GM12878 (cell line): ENCODE measurements around the gene MSL1. TPM values are rescaled to one million over a fixed set of nuclear protein-coding genes. Genes with fewer than 3 reads are reported as not detected.
A peak's percentile ranks its signal among the peaks of the same experiment; 100 is the strongest.

Experiments used
- ATAC-seq: fragments of 200-7000 bp; cut with Tn5 transposase; 3 replicates; pipeline ENCODE4 v1.9.1; 2020; ENCODE audit warnings: mild to moderate bottlenecking, moderate library complexity
- BruUV-seq: library from RNA; stranded (reverse); fragments of 400-500 nt; replicated peaks from 2 replicates; lab custom pipeline; 2021; lab: Mats Ljungman, UMichigan
- CTCF ChIA-PET: fragments of 300-600 bp; sonication (Branson Sonifier 250); formaldehyde crosslinking; extraction: SDS; loops from one replicate; lab custom pipeline; 2021; ENCODE audit warnings: inconsistent platforms; lab: Yijun Ruan, JAX
- POLR2A ChIA-PET: fragments of 350-600 bp; formaldehyde crosslinking; extraction: SDS; loops from one replicate; lab custom pipeline; 2021; ENCODE audit warnings: inconsistent platforms; lab: Charles Lee
- RAD21 ChIA-PET: fragments of 300-600 bp; sonication (Branson Sonifier 250); formaldehyde crosslinking; loops from one replicate; lab custom pipeline; 2023; ENCODE audit warnings: antibody characterized with exemption; ENCODE audit not compliant: unreplicated experiment; lab: Charles Lee
- SMC1A ChIA-PET: fragments of 300-600 bp; sonication (Branson Sonifier 250); formaldehyde crosslinking; loops from one replicate; lab custom pipeline; 2023; ENCODE audit not compliant: unreplicated experiment, uncharacterized antibody; lab: Charles Lee
- DNase-seq: peaks from one replicate; pipeline ENCODE4 v3.0.0-alpha.2; 2011; ENCODE audit warnings: low read depth, low spot score
- FAIRE-seq: peaks from 3 replicates; lab custom pipeline; 2011; peaks lifted over from hg19 to GRCh38; lab: Jason Lieb, UNC
- H2AFZ ChIP-seq: 2 replicates; pipeline ENCODE4 v1.6.0; 2011; ENCODE audit warnings: low read depth, low read length, control low read depth; ENCODE audit not compliant: control insufficient read depth
- H3K27ac ChIP-seq: 2 replicates; pipeline ENCODE4 v1.5.1; 2011; ENCODE audit warnings: control low read depth; ENCODE audit not compliant: control insufficient read depth, insufficient read depth
- H3K27me3 ChIP-seq, 2 experiments: replicated peaks in 1 of 2; 2 replicates each; pipeline versions ENCODE4 v1.6.0 to v1.6.1; 2011; ENCODE audit warnings: low read length in 1 of 2; ENCODE audit not compliant: control insufficient read depth in 2 of 2, insufficient read depth in 2 of 2
- H3K36me3 ChIP-seq, 2 experiments: 2 replicates each; pipeline ENCODE4 v1.5.1; 2011; ENCODE audit warnings: low read length in 1 of 2; ENCODE audit not compliant: control insufficient read depth in 2 of 2, insufficient read depth in 2 of 2
- H3K4me1 ChIP-seq: 2 replicates; pipeline ENCODE4 v1.6.1; 2011; ENCODE audit warnings: mild to moderate bottlenecking, low read length, moderate library complexity, mixed read lengths; ENCODE audit not compliant: control insufficient read depth, insufficient read depth
- H3K4me2 ChIP-seq: 2 replicates; pipeline ENCODE4 v1.6.0; 2011; ENCODE audit warnings: control low read depth; ENCODE audit not compliant: control insufficient read depth, insufficient read depth
- H3K4me3 ChIP-seq: fragments of 200-600 bp; sonication (generic); 2 replicates; pipeline ENCODE4 v1.5.1; 2016
- H3K79me2 ChIP-seq: 2 replicates; pipeline ENCODE4 v1.6.0; 2011; ENCODE audit warnings: low read length; ENCODE audit not compliant: control insufficient read depth, insufficient read depth
- H3K9ac ChIP-seq: 2 replicates; pipeline ENCODE4 v1.8.0; 2011; ENCODE audit warnings: low read length, control low read depth, mixed read lengths; ENCODE audit not compliant: control insufficient read depth, insufficient read depth
- H3K9me3 ChIP-seq: replicated peaks from 3 replicates; pipeline ENCODE4 v1.5.1; 2011; ENCODE audit warnings: mild to moderate bottlenecking, low read length; ENCODE audit not compliant: control insufficient read depth, insufficient read depth
- H4K20me1 ChIP-seq: 2 replicates; pipeline ENCODE4 v1.6.0; 2011; ENCODE audit not compliant: control insufficient read depth, insufficient read depth
- PKNOX1 ChIP-seq: fragments of 450-650 bp; IDR thresholded peaks from 2 replicates; pipeline ENCODE4 v1.6.1; 2016; ENCODE audit warnings: mild to moderate bottlenecking
- RELB ChIP-seq: fragments of 450-650 bp; IDR thresholded peaks from 2 replicates; pipeline ENCODE4 v1.6.1; 2017; ENCODE audit warnings: low read depth, mild to moderate bottlenecking, moderate library complexity
- SPI1 ChIP-seq: IDR thresholded peaks from 2 replicates; pipeline ENCODE4 v1.6.1; 2011; ENCODE audit warnings: low read depth, mild to moderate bottlenecking, low read length, moderate library complexity, borderline replicate concordance; ENCODE audit not compliant: insufficient read depth
- WGBS: methylation state at CpG from one replicate; pipeline ENCODE4 v1.1.6; 2016; ENCODE audit warnings: low lambda C conversion rate; ENCODE audit not compliant: insufficient replicate concordance, insufficient coverage; ENCODE audit errors: missing lambda C conversion rate; 5-methylcytosine and 5-hydroxymethylcytosine counted together
- in situ Hi-C: fragments of 300-500 bp; cut with MboI; formaldehyde crosslinking; loops from 9 replicates; pipeline ENCODE4 v1.14.3; 2018; ENCODE audit warnings: mixed read lengths
- intact Hi-C: fragments of 100-400 bp; cut with micrococcal nuclease; formaldehyde crosslinking; loops from one replicate; pipeline ENCODE4 v1.14.2; 2022; ENCODE audit not compliant: unreplicated experiment
- polyA plus RNA-seq, 11 experiments: library from polyadenylated mRNA; depleted of rRNA in 4 of 11; unstranded in 6 of 11; stranded (reverse) in 5 of 11; fragments of >200 nt; fragmentation: Nextera tagmentation in 4 of 11; fragmentation: Illumina TruSeq in 1 of 11; extraction: Ambion mirVana in 4 of 11; extraction: Trizol in 1 of 11; gene quantifications; 1 replicate in 1 of 11; 2 replicates in 10 of 11; pipeline versions ENCODE4 v1.2.1 to v1.2.3, GENCODE V29; 2011 to 2016; ENCODE audit warnings: inconsistent platforms in 2 of 11, missing spikeins in 2 of 11, low read depth in 1 of 11
- total RNA-seq, 4 experiments: library from RNA; depleted of rRNA in 3 of 4; stranded (reverse); fragments of >200 nt in 3 of 4; fragmentation: Illumina TruSeq in 1 of 4; extraction: Trizol in 1 of 4; gene quantifications; 2 replicates each; pipeline versions ENCODE4 v1.2.1 to v1.2.3, GENCODE V29; 2013 to 2021

Gene MSL1
- total and polyA plus RNA-seq, 10 of the 15 experiments (the other 5 are each of a cell fraction or from before 2014, with no cell fraction given), result 6.1 to 95.2 (median 51.8) TPM

GRCh38 chr17:40157973-40158372, 36.2 kb downstream of the MSL1 start:
- Histone ChIP-seq H3K27ac (0 out of 2 replicates have a peak overlapping the region, but pooled peaks have one; percentile 19), H3K27me3 (no peaks in the 10 kb centered on the region), H3K79me2 (peaks cover 21% of the 10 kb centered on the region), H3K9ac (no peak overlapping the region), H4K20me1 (no peaks in the 10 kb centered on the region), H3K4me3 (no peak overlapping the region), H3K4me1 (peaks cover 12% of the 10 kb centered on the region), H3K9me3 (no peaks in the 10 kb centered on the region), H3K36me3 (peaks cover 7 to 16% of the 10 kb centered on the region in 2 experiments), H3K4me2 (no peak overlapping the region), H2AFZ (no peak overlapping the region)
- FAIRE-seq (no peak), ATAC-seq (no peak), DNase-seq (no peak)
- intact Hi-C loops, result no loop called here
- ChIA-PET SMC1A (interaction anchor here (1.0 to 3.3 kb wide), 4 partner anchors 8 to 46 kb away, joined by 3 to 16 read pairs (median 5); no protein-coding TSS in a partner anchor), POLR2A (interaction anchor here (1.2 kb wide), 1 partner anchor 44 kb away, joined by 4 read pairs; no protein-coding TSS in a partner anchor), RAD21 (interaction anchor here (0.6 to 1.7 kb wide), 3 partner anchors 9 to 45 kb away, joined by 3 to 8 read pairs (median 4); no protein-coding TSS in a partner anchor), CTCF (interaction anchor here (1.7 to 2.7 kb wide), 3 partner anchors 10 to 45 kb away, joined by 3 to 17 read pairs (median 7); no protein-coding TSS in a partner anchor)
- in situ Hi-C loops, result no loop called here
- TF ChIP-seq PKNOX1 (peak; percentile 29; the same call in 1 of the 2 replicates), SPI1 (peak; percentile 31; the same call in 1 of the 2 replicates), RELB (no peak)
- no TSS peak for BruUV-seq
- WGBS, result 93% methylated on average over 2 of the region's 2 CpGs
